Measurements from ENCODE around the gene PCNX2.

Gene PCNX2

GRCh38 chr1:232950197-232951176 is 345.0 kb downstream of the PCNX2 start, which contains the start of gene NTPCR:
TSS of gene NTPCR (plus strand) at chr1:232950611. CDS start at chr1:232950711, 100 bp downstream.
- peak; percentile 93 for DNase-seq

- DNase-seq, result peak; percentile 6
Measured at GRCh38 chr1:232949636-232950196, 345.8 kb downstream of the PCNX2 start.

DNA sequence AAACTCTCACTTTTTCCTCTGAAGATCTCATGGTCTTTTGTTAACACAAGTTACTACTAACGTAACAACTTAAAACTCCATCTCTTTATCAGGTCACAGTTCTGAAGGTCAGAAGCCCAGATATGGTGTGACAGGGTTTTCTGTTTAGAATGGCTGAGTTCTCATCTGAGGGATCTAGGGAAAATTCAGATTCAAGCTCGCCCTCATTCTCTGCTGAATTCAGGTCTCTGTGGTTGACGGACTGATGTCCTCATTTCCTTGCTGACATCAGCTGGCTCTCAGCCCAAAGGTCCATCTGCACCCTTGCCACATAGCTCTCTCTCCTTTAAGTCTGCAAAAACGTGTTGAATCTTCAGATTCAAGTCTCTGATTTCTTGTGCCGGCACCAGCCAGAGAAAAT is 351.2 kb downstream of the PCNX2 start:
- no peak for DNase-seq

GRCh38 chr1:232943679-232944252 is 351.8 kb downstream of the PCNX2 start:
- DNase-seq, result no peak

DNA sequence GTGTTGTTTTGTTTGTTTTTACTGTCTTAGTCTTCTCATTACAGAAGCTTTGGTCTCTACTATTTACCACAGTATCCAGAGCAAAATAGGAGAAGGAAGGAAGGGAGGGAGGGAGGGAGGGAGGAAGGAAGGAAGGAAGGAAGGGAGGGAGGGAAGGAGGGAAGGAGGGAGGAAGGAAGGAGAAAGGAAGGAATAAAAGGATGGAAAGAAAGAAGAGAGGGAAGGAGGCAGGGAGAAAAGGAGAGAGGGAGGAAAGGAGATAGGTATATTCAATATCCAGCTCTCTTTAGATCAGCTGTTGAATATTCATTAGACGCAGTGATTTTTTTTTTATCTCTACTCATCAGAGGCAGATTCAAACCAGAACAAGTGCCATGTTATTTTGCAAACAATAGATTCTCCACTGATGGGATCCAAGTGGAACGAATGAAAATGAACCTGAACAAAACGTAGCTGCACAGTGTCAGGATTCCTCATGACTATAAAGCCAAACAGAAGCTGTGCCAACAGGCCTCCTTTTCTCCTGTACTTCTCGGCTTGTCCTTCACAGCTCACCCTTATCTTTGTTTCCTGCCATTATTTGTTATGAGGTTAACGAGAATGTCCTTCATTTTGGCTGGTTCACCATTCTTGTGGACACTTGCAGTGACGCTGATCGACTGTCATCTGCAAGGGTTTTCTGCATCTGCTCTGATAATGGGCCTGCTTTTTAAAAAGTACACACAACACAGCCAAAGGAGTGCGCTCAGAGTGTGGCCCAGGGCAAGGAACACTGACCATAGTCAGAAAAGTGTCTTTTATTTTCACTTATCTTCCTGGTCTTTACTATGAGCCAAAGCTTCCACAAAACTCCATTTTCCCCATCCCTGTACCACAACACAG is 352.9 kb downstream of the PCNX2 start:
- no peak for DNase-seq

GRCh38 chr1:232940262-232940661 is 355.3 kb downstream of the PCNX2 start:
- DNase-seq, result no peak

DNA sequence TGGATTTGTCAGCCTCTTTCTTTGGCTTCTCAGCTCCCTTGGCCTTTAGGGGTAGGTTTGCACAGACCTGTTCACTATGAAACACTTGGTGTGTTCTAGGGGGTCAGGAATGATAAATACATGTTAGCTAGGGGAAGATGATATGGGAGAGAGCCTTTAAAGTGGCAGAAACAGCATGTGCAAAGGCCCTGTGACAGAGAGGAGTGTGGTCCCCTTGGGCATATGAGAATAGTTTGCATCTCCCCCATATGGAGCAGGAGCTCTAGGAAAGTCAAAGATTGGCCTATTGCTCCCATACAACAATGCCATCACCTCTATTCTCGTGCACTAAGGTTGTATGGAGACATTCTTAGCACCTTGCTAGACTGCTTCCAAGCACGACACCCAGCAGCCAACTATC is 355.8 kb downstream of the PCNX2 start:
- no peak for DNase-seq

DNA sequence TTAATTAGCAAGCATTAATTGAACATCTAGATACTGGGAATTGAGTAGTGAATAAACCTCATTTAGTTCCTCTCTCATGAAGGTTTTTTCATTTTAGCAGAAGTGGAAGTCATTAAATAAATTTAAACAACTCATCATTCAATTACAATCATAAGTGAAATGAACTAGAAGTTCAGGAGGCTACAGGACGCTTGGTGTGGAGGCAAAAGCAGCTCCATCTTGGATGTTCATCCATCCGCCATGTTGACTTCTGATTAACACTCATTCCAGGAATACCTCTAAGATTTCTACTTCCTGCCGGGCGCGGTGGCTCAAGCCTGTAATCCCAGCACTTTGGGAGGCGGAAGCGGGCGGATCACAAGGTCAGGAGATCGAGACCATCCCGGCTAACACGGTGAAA is 356.6 kb downstream of the PCNX2 start:
- no peak for DNase-seq

DNA sequence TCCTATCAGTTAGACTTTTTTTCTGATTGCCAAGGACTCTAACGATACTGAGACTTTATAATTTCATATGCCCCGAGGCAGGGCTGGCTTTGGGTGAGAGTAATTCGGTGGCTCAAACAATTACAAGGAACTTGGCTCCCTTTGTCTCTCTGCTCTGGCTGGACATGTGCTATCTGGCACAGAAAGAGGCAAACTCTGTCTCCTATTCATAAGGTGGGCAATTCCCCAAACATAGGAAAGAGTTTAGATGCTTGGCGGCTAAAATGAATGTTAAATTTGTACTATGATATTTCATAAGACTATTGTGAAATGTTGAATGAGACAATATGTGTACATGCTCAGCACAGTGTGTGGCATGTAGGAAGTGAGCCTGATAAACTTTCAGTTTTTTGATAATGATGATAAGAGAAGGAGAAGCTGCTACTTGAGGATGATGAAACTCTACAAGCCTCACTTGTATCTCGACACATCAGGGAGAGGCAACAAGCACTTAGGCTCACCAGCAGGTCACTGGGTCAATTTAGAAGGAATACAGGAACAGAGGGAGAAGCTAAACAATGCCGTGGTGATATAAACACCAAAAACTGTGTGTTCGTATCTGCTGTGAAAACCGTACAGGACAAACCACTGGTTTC is 357.7 kb downstream of the PCNX2 start:
- peak; percentile 12 for DNase-seq

- DNase-seq, result no peak
Measured at GRCh38 chr1:232936941-232937340, 358.6 kb downstream of the PCNX2 start.
